Muscle of arm (tissue), 12 donors: ENCODE measurements around the gene IFIH1. TPM values are rescaled to one million over a fixed set of nuclear protein-coding genes. Genes with fewer than 3 reads are reported as not detected.

Experiments used
- polyA plus RNA-seq, 12 donors: library from polyadenylated mRNA; unstranded; fragments of 120-200 nt; gene quantifications; one replicate each; pipeline ENCODE4 v1.2.1, GENCODE V29; 2013; ENCODE audit not compliant: insufficient read length in 12 of 12

The IFIH1 gene
- polyA plus RNA-seq, 12 donors: 2.3 to 7.1 (median 4.0) TPM; not detected in 1

Other genes with a start within 250 kb of the IFIH1 start
- gene DPP4, start 244.5 kb downstream of the IFIH1 start, polyA plus RNA-seq: 10 to 100 TPM in 8 of 12 donors, 1 to 10 TPM in 3, not detected in 1; 7.9 to 40.4 (median 11.8) TPM
- 10 to 100 TPM in 11 of 12 donors, not detected in 1; 11.5 to 75.9 (median 24.1) TPM for gene GCG, start 166.4 kb downstream of the IFIH1 start, polyA plus RNA-seq
- gene FAP, start 75.2 kb downstream of the IFIH1 start, polyA plus RNA-seq: 100 to 1,000 TPM in 3 of 12 donors, 10 to 100 TPM in 8, not detected in 1; 55.9 to 122 (median 96.2) TPM
- gene GCA, start 25.4 kb upstream of the IFIH1 start, polyA plus RNA-seq: 10 to 100 TPM in 11 of 12 donors, not detected in 1; 10.8 to 17.2 (median 14.8) TPM